HEK293T (cell line): ENCODE data around the gene NTF3.

ENCODE experiments used
- CTCF ChIA-PET: fragments of 350-600 bp; formaldehyde crosslinking; extraction: SDS; loops from one replicate; lab custom pipeline; 2021; ENCODE audit warnings: antibody characterized with exemption, inconsistent platforms; lab: Yijun Ruan, JAX
- POLR2A ChIA-PET: fragments of 350-600 bp; formaldehyde crosslinking; extraction: SDS; loops from one replicate; lab custom pipeline; 2020; ENCODE audit warnings: antibody characterized with exemption, inconsistent platforms; lab: Yijun Ruan, JAX
- DNase-seq: peaks from one replicate; pipeline ENCODE4 v3.0.0; 2012; ENCODE audit warnings: mixed read lengths; ENCODE audit errors: extremely low spot score
- ARNT ChIP-seq: fragments of 450-650 bp; IDR thresholded peaks from 2 replicates; pipeline ENCODE4 v1.6.1; 2017; ENCODE audit warnings: mild to moderate bottlenecking
- BHLHE40 ChIP-seq: fragments of 450-650 bp; IDR thresholded peaks from 2 replicates; pipeline ENCODE4 v1.6.1; 2016; ENCODE audit warnings: mild to moderate bottlenecking, moderate library complexity, borderline replicate concordance
- CTBP1 ChIP-seq: fragments of 450-650 bp; IDR thresholded peaks from 2 replicates; pipeline ENCODE4 v1.6.1; 2016; ENCODE audit warnings: borderline replicate concordance
- ELF4 ChIP-seq: fragments of 450-650 bp; IDR thresholded peaks from 2 replicates; pipeline ENCODE4 v1.6.1; 2017; ENCODE audit warnings: antibody characterized with exemption
- FOXA1 ChIP-seq: fragments of 450-650 bp; IDR thresholded peaks from 2 replicates; pipeline ENCODE4 v1.6.1; 2016; ENCODE audit warnings: mild to moderate bottlenecking
- FOXK2 ChIP-seq: fragments of 450-650 bp; IDR thresholded peaks from 2 replicates; pipeline ENCODE4 v1.6.1; 2016; ENCODE audit warnings: mild to moderate bottlenecking
- FOXM1 ChIP-seq: fragments of 450-650 bp; IDR thresholded peaks from 2 replicates; pipeline ENCODE4 v1.6.1; 2017; ENCODE audit warnings: mild to moderate bottlenecking, borderline replicate concordance
- HDGF ChIP-seq: fragments of 450-650 bp; IDR thresholded peaks from 2 replicates; pipeline ENCODE4 v1.6.1; 2017; ENCODE audit warnings: antibody characterized with exemption, borderline replicate concordance
- L3MBTL2 ChIP-seq: fragments of 450-650 bp; conservative IDR thresholded peaks from 2 replicates; pipeline ENCODE4 v1.6.1; 2016; ENCODE audit warnings: mild to moderate bottlenecking
- LEF1 ChIP-seq: fragments of 450-650 bp; IDR thresholded peaks from 2 replicates; pipeline ENCODE4 v1.6.1; 2017; ENCODE audit warnings: mild to moderate bottlenecking, borderline replicate concordance
- NFRKB ChIP-seq: fragments of 450-650 bp; IDR thresholded peaks from 2 replicates; pipeline ENCODE4 v1.6.1; 2016; ENCODE audit warnings: mild to moderate bottlenecking, moderate library complexity
- SP1 ChIP-seq: fragments of 450-650 bp; IDR thresholded peaks from 2 replicates; pipeline ENCODE4 v1.6.1; 2017
- SUZ12 ChIP-seq: fragments of 450-650 bp; IDR thresholded peaks from 2 replicates; pipeline ENCODE4 v1.6.1; 2016; ENCODE audit warnings: mild to moderate bottlenecking
- TARDBP ChIP-seq: fragments of 450-650 bp; IDR thresholded peaks from 2 replicates; pipeline ENCODE4 v1.6.1; 2016
- ZNF384 ChIP-seq: fragments of 450-650 bp; IDR thresholded peaks from 2 replicates; pipeline ENCODE4 v1.6.1; 2016
- TF ChIP-seq, protein P1 (sequence below): fragments of 450-650 bp; IDR thresholded peaks from 2 replicates; pipeline ENCODE4 v1.6.1; 2016

Gene NTF3

DNA sequence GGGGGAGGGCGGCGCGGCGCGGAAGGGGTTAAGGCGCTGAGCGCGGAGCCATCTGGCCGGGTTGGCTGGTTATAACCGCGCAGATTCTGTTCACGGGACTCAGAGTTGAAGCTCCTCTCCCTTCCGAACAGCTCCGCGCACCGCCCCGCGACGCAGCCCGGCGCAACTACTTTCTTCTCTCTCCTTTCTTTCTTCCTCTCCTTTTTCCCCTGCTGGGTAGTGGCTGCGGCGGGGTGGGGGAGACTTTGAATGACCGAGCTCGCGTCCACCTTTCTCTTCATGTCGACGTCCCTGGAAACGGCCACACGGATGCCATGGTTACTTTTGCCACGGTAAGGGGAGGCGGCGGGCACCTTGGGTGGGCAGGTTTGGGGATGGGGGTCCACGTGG lies at the start of gene NTF3:
Gene NTF3 (plus strand): TSS at position 98 of the 390 bp plus-strand sequence. CDS start 217 bp downstream, at position 315.
- peak; percentile 37 for DNase-seq
- CTCF ChIA-PET: interaction anchor here (1.1 kb wide), 1 partner anchor 363 kb away, joined by 4 read pairs; no protein-coding TSS in a partner anchor

DNA sequence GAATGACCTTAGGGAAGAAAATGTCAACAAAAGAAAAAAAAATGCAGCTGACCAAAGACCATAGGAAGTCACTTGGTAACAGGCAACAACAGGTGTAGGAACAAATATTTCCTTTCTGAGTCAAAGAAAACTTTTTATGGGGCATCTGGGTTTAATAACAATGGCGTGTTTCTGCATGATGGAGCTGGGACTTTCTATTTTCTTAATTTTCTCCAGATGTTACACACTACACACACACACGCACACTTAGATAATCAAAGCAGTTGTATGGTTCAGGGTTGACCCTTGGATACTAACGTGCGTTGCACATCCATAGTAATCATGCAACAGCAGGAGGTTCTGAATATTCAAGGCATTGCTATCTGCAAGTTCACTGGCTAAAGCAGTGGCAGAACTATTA lies 47.9 kb upstream of the NTF3 start:
- TF ChIP-seq FOXA1 (no peak), SUZ12 (no peak), FOXK2 (no peak), ZNF384 (no peak), CTBP1 (no peak), FOXM1 (no peak), SP1 (no peak), LEF1 (no peak), HDGF (no peak), L3MBTL2 (no peak), BHLHE40 (no peak), TARDBP (no peak), NFRKB (no peak), ELF4 (no peak), ARNT (no peak)
- TF ChIP-seq, protein P1, sequence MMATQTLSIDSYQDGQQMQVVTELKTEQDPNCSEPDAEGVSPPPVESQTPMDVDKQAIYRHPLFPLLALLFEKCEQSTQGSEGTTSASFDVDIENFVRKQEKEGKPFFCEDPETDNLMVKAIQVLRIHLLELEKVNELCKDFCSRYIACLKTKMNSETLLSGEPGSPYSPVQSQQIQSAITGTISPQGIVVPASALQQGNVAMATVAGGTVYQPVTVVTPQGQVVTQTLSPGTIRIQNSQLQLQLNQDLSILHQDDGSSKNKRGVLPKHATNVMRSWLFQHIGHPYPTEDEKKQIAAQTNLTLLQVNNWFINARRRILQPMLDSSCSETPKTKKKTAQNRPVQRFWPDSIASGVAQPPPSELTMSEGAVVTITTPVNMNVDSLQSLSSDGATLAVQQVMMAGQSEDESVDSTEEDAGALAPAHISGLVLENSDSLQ: no peak
- DNase-seq: no peak
- CTCF ChIA-PET: interaction anchor here (0.7 kb wide), 1 partner anchor 282 kb away, joined by 3 read pairs; no protein-coding TSS in a partner anchor
- POLR2A ChIA-PET: no interaction called here

More for the DNA sequence above, at the start of gene NTF3:
- no peak for TF ChIP-seq NFRKB
- TF ChIP-seq ARNT: no peak
- no peak for TF ChIP-seq FOXA1
- TF ChIP-seq TARDBP: no peak
- no peak for TF ChIP-seq SP1
- TF ChIP-seq L3MBTL2: no peak
- TF ChIP-seq, protein P1: no peak
- TF ChIP-seq BHLHE40: no peak
- no peak for TF ChIP-seq FOXK2
- no peak for TF ChIP-seq ZNF384
- POLR2A ChIA-PET: interaction anchor here (0.7 kb wide), 1 partner anchor 14 kb away, joined by 3 read pairs; no protein-coding TSS in a partner anchor

DNA sequence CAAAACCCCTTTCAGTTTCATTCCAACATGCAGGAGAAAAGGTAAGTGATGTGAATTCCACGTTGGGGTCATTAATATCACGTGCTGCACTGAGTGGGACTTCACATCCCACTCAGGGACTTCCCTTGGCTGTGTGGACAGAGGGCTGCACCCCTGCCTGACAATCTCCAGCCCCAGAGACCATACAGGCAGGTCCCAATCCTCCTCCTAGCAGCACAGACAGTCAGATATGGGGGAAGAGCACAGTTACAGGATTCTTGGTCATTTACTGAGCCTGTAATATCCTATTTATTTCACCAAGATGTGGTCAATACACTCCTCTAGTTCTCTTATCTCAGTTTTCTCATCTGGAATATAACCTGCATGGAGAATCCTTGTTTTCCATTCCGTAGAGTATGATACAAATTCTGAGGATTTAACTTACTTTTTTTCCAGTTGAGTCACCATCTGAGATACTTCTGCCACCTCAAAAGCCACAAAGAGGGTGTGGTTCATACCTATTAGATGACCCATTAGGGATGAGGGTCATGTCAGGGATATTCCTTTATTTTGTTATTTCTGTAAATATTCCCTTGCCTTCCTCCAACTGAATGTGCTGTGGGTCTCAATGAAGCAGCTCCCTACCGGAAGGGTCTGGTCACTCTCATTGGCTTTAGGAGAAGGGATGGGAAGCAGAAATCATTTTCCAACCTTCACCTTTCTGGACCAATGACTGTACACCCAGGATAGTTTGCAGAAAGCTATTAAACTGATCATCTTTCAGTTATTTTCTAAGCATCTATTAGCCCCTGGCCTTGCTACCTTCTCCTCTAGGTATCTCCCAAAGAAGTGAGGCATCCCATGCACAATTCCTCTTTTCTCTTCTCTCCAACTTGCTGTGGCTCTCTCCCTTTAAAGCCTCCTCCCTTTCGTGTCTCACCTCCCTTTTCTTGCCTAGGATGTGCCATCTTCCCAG lies 43.0 kb upstream of the NTF3 start:
- TF ChIP-seq FOXK2 (no peak), SP1 (no peak), ARNT (no peak)
- DNase-seq: no peak
- CTCF ChIA-PET: no interaction called here
- POLR2A ChIA-PET: no interaction called here

DNA sequence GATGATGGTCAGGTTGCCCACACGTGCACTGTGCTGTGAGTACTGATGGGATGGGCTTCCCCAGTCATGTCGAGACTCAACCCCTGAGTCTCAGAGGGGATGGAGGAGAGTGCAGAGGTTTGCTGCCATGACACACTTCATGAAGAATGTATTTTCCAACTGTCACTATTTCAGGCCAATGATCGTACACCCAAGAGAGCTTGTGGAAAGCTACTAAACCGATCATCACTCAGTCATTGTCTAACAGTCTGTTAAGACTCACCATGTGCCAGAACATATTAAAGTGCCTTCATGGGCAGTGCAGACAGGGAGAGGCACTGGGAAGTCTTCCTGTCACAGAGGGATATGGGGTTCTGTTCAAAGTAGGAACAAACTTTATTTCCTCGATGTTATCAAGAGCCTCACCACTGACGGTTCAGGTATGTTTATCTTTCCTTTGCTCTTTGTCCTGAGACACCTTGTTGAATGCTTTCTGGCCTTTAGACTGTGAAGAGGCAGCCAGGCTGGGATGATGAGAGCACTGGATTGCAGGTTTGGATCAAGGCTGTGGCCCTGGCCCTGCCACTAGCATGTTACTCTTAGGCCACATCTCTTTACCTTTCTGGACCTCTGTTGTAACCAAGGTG lies 41.6 kb upstream of the NTF3 start:
- no peak for DNase-seq
- CTCF ChIA-PET: no interaction called here
- POLR2A ChIA-PET: no interaction called here
- TF ChIP-seq FOXM1 (no peak), BHLHE40 (no peak), SP1 (no peak), LEF1 (no peak), FOXK2 (no peak), SUZ12 (no peak), ZNF384 (no peak), CTBP1 (no peak), FOXA1 (no peak), NFRKB (no peak), ARNT (no peak), TARDBP (no peak)
- TF ChIP-seq, protein P1: no peak

DNA sequence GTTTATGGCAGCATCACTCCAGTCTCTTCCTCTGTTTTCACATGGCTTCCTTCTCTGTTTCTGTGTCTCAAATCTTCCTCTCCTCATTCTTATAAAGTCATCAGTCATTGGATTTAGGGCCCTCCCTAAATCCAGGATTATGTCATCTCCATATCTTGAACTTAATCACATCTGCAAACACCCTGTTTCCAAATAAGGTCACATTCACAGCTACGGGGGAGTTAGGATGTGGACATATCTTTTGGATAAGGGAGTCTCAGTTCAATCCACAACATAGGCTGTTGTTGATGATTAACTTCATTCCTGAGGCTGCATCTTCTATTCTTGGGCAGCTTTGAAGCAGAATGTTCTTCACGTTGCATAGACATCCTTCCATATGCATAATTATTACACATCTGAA lies 40.3 kb upstream of the NTF3 start:
- TF ChIP-seq ZNF384: no peak
- TF ChIP-seq, protein P1: no peak
- no peak for TF ChIP-seq ARNT
- no peak for TF ChIP-seq LEF1
- no peak for TF ChIP-seq L3MBTL2
- TF ChIP-seq FOXK2: no peak
- TF ChIP-seq BHLHE40: no peak
- no peak for TF ChIP-seq ELF4
- no peak for TF ChIP-seq SP1
- TF ChIP-seq SUZ12: no peak
- no peak for TF ChIP-seq FOXM1
- no peak for TF ChIP-seq TARDBP
- POLR2A ChIA-PET: no interaction called here
- CTCF ChIA-PET: no interaction called here
- no peak for DNase-seq
